GM12874 (cell line): Measurements from ENCODE around the gene ADCY10.

Experiments used
- CTCF ChIP-seq: IDR thresholded peaks from 2 replicates; pipeline ENCODE4 v1.5.1; 2011; ENCODE audit warnings: low read depth, mild to moderate bottlenecking, control low read depth, low read length, moderate library complexity; ENCODE audit not compliant: insufficient read depth

Gene ADCY10

GRCh38 chr1:167815650-167816049, 98.3 kb downstream of the ADCY10 start:
- no peak for TF ChIP-seq CTCF

DNA sequence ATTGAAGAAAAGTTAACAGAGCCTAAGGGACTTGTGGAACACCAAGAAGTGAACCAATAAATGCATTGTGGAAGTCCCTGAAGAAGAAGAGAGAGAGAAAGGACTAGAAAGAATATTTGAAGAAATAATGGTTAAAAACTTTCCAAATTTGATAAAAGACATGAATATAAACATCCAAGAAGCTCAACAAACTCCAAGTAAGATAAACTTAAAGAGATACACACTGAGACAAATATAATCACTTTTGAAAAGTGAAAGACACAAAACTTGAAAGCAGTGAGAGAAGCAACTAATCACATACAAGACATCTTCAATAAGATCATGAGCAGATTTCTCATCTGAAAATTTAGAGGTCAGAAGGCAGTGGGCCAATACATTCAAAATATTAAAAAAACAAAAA, 101.0 kb downstream of the ADCY10 start:
- no peak for TF ChIP-seq CTCF

DNA sequence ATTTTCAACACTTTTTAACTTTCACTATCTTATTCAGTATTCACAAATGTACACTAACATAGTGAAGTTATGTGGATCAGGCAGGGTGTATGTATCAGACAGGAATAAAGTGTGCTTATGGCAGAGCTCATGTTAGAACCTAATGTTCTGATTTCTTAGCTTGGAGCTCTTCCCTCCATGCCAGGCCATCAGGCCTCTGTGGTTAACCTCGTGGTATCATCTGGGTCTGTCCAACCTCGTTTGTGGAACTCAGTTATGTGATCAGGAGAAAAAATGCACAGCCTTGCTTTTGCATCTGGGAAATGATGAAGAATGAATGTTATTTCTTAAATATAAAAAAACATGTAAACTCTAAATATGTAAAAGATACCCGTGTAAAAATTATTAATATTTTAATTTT, 105.2 kb downstream of the ADCY10 start:
- no peak for TF ChIP-seq CTCF

DNA sequence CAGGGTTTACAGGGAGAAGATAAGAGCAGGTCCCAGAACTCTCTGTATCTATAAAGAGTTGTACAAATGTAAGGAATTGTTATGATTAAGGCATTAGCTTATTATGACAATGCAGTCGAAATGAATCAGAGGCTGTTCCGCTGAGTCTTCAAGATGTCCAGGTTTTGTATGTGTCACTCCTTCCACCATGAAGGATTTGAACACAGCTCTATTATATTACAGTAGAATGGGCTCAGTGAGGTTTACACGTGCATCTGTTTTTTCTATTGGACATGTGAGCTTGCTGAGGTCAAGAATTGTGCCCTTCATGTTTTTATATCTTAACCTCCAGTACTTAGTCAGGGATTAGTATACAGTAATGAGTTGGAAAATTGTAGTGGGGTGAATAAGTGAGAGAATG, 105.8 kb downstream of the ADCY10 start:
- TF ChIP-seq CTCF = no peak

- no peak for TF ChIP-seq CTCF
These were observed 108.8 kb downstream of the ADCY10 start for GRCh38 chr1:167805041-167805556.

GRCh38 chr1:167803358-167804207, 110.4 kb downstream of the ADCY10 start:
- TF ChIP-seq CTCF = peak; percentile 95

DNA sequence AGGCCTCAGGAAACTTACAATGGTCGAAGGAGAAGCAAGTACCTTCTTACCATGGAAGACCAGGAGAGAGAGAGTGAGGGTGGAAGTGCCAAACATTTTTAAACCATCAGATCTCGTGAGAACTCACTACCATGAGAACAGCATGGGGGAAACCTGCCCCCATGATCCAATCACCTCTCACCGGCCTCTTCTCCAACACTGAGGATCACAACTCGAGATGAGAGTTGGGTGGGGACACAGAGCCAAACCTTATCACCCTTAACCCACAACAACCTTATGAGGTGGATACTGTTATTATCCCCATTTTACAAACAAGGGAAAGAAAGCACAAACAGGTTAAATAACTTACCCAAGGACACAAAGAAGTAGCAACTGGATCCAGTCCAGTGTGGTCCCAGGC, 111.7 kb downstream of the ADCY10 start:
- TF ChIP-seq CTCF = no peak
